NCI-H1930 (cell line): ENCODE measurements around the gene DDI2.

Source experiments
- DNase-seq, 2 experiments: peaks; one replicate each; lab custom pipeline; 2025; lab: John Stamatoyannopoulos, UW

DDI2 gene

GRCh38 chr1:15605398-15606383 lies 11.6 kb upstream of the DDI2 start:
- DNase-seq = no peak

- DNase-seq = no peak
Observed at GRCh38 chr1:15609631-15610030, 7.6 kb upstream of the DDI2 start.

- peak; percentile 10 to 67 for DNase-seq
Observed at GRCh38 chr1:15610167-15610566, 7.1 kb upstream of the DDI2 start.

GRCh38 chr1:15616373-15617172 lies 685 bp upstream of the DDI2 start:
- no peak for DNase-seq

- no peak for DNase-seq
Observed at GRCh38 chr1:15618077-15618654, 908 bp downstream of the DDI2 start.

GRCh38 chr1:15618655-15619525 lies 1.6 kb downstream of the DDI2 start:
- DNase-seq = no peak

- DNase-seq = no peak
Observed at GRCh38 chr1:15620155-15620545, 2.9 kb downstream of the DDI2 start.

GRCh38 chr1:15620902-15621682 lies 3.8 kb downstream of the DDI2 start:
- DNase-seq = no peak

GRCh38 chr1:15621975-15622374 lies 4.7 kb downstream of the DDI2 start:
- no peak for DNase-seq

- no peak for DNase-seq
Observed at GRCh38 chr1:15622712-15623373, 5.6 kb downstream of the DDI2 start.

GRCh38 chr1:15623435-15623834 lies 6.2 kb downstream of the DDI2 start:
- DNase-seq = no peak

GRCh38 chr1:15624133-15624714 lies 7.0 kb downstream of the DDI2 start:
- no peak for DNase-seq

- no peak for DNase-seq
Observed at GRCh38 chr1:15625056-15625917, 8.0 kb downstream of the DDI2 start.

- no peak for DNase-seq
Observed at GRCh38 chr1:15626269-15626950, 9.2 kb downstream of the DDI2 start.

- DNase-seq = no peak
Observed at GRCh38 chr1:15627343-15627988, 10.2 kb downstream of the DDI2 start.

GRCh38 chr1:15628003-15628402 lies 10.7 kb downstream of the DDI2 start:
- no peak for DNase-seq

- no peak for DNase-seq
Observed at GRCh38 chr1:15633756-15634420, 16.6 kb downstream of the DDI2 start.
